Naive thymus-derived CD4-positive, alpha-beta T cell (primary cell): Measurements from ENCODE around the gene HECW1. TPM values are rescaled to one million over a fixed set of nuclear protein-coding genes. Genes with fewer than 3 reads are reported as not detected.

Source experiments
- ATAC-seq: fragments of 150-1000 bp; cut with Tn5 transposase; 2 replicates; pipeline ENCODE4 v1.10.0; 2021; ENCODE audit warnings: mild to moderate bottlenecking, moderate library complexity
- CTCF ChIA-PET: fragments of 350-600 bp; sonication (Branson Sonifier 250); formaldehyde crosslinking; loops from one replicate; lab custom pipeline; 2021; ENCODE audit warnings: antibody characterized with exemption; lab: Charles Lee
- POLR2A ChIA-PET: fragments of 350-600 bp; sonication (Branson Sonifier 250); formaldehyde crosslinking; loops from one replicate; lab custom pipeline; 2021; ENCODE audit warnings: antibody characterized with exemption, inconsistent platforms; lab: Charles Lee
- DNase-seq, 9 donors: peaks; one replicate each; pipeline versions ENCODE4 v3.0.0 to v3.0.0-alpha.2; 2020 to 2022; ENCODE audit warnings: mixed read lengths in 1 of 9
- H3K27ac ChIP-seq: one replicate; pipeline ENCODE4 v1.7.0; 2013; ENCODE audit warnings: mild to moderate bottlenecking, low read depth, low read length, moderate library complexity
- H3K27me3 ChIP-seq, 2 donors: one replicate each; pipeline ENCODE4 v1.7.0; 2013; ENCODE audit warnings: low read length in 2 of 2, mild to moderate bottlenecking in 2 of 2, moderate library complexity in 2 of 2; ENCODE audit not compliant: control insufficient read depth in 2 of 2, insufficient read depth in 2 of 2
- H3K36me3 ChIP-seq, 3 experiments: 1 replicate in 2 of 3; 2 replicates in 1 of 3; pipeline ENCODE4 v1.7.0; 2013; ENCODE audit warnings: low read length in 3 of 3, mild to moderate bottlenecking in 3 of 3, moderate library complexity in 1 of 3; ENCODE audit not compliant: insufficient read depth in 3 of 3, control insufficient read depth in 2 of 3
- H3K4me1 ChIP-seq, 2 donors: one replicate each; pipeline ENCODE4 v1.7.0; 2013; ENCODE audit warnings: low read length in 2 of 2, mild to moderate bottlenecking in 2 of 2, moderate library complexity in 1 of 2; ENCODE audit not compliant: control insufficient read depth in 2 of 2, insufficient read depth in 2 of 2
- H3K4me3 ChIP-seq: 2 replicates; pipeline ENCODE4 v1.7.0; 2013; ENCODE audit warnings: mild to moderate bottlenecking, low read length
- H3K9me3 ChIP-seq, 3 experiments: 1 replicate in 2 of 3; 2 replicates in 1 of 3; pipeline ENCODE4 v1.7.0; 2013; ENCODE audit warnings: low read length in 3 of 3; ENCODE audit not compliant: control insufficient read depth in 2 of 3
- H3K27ac Mint-ChIP-seq, 9 donors: one replicate each; pipeline ENCODE4 v1.8.0; 2020 to 2022; ENCODE audit warnings: mixed read lengths in 9 of 9, mild to moderate bottlenecking in 8 of 9, moderate library complexity in 5 of 9, inconsistent platforms in 2 of 9
- H3K27me3 Mint-ChIP-seq, 5 donors: one replicate each; pipeline ENCODE4 v1.8.0; 2021 to 2022; ENCODE audit warnings: mixed read lengths in 5 of 5, mild to moderate bottlenecking in 1 of 5
- H3K36me3 Mint-ChIP-seq, 5 donors: one replicate each; pipeline ENCODE4 v1.8.0; 2020 to 2022; ENCODE audit warnings: mixed read lengths in 5 of 5, mild to moderate bottlenecking in 3 of 5, inconsistent platforms in 1 of 5
- H3K4me1 Mint-ChIP-seq, 7 donors: one replicate each; pipeline ENCODE4 v1.8.0; 2020 to 2022; ENCODE audit warnings: mixed read lengths in 7 of 7, mild to moderate bottlenecking in 3 of 7, inconsistent platforms in 1 of 7
- H3K4me3 Mint-ChIP-seq, 10 donors: one replicate each; pipeline ENCODE4 v1.8.0; 2020 to 2022; ENCODE audit warnings: mild to moderate bottlenecking in 10 of 10, mixed read lengths in 10 of 10, moderate library complexity in 6 of 10, inconsistent platforms in 2 of 10
- H3K9me3 Mint-ChIP-seq, 11 donors: one replicate each; pipeline ENCODE4 v1.8.0; 2020 to 2022; ENCODE audit warnings: mixed read lengths in 11 of 11, mild to moderate bottlenecking in 4 of 11, inconsistent platforms in 1 of 11, moderate library complexity in 1 of 11
- intact Hi-C, 2 donors: fragments of 100-400 bp; cut with micrococcal nuclease; formaldehyde crosslinking; loops; one replicate each; pipeline ENCODE4 v1.15.1; 2023
- polyA plus RNA-seq, 2 donors: library from polyadenylated mRNA; unstranded; fragments of 300-500 nt; fragmentation: Illumina TruSeq; gene quantifications; one replicate each; pipeline ENCODE4 v1.2.3, GENCODE V29; 2021
- total RNA-seq, 6 experiments: library from RNA in 5 of 6; stranded (reverse) in 5 of 6; gene quantifications; 1 replicate in 5 of 6; 2 replicates in 1 of 6; pipeline ENCODE4 v1.2.3 and lab custom pipeline; 2021 to 2026

HECW1 gene
- total and polyA plus RNA-seq, 7 experiments from 2014 or later = not detected

GRCh38 chr7:43479543-43479942, 367.1 kb downstream of the HECW1 start:
- no peak overlapping the region for H3K4me3 Mint-ChIP-seq

GRCh38 chr7:43480581-43480980, 368.1 kb downstream of the HECW1 start:
- Histone ChIP-seq H3K27me3 (no peaks in the 10 kb centered on the region), H3K36me3 (no peaks in the 10 kb centered on the region), H3K4me3 (no peak overlapping the region), H3K27ac (no peak overlapping the region), H3K4me1 (no peaks in the 10 kb centered on the region), H3K9me3 (no peaks in the 10 kb centered on the region)
- H3K4me3 Mint-ChIP-seq = no peak overlapping the region
- H3K4me1 Mint-ChIP-seq = peaks cover 0 to 3% (median 0%) of the 10 kb centered on the region in 7 donors
- H3K27ac Mint-ChIP-seq = no peak overlapping the region
- ChIA-PET POLR2A (no interaction called here), CTCF (no interaction called here)
- ATAC-seq (no peak), DNase-seq (no peak)
- intact Hi-C loops = no loop called here
- peaks cover 0 to 24% (median 0%) of the 10 kb centered on the region in 5 donors for H3K27me3 Mint-ChIP-seq
- no peaks in the 10 kb centered on the region for H3K36me3 Mint-ChIP-seq
- peaks cover 0 to 2% (median 0%) of the 10 kb centered on the region in 11 donors for H3K9me3 Mint-ChIP-seq

More at GRCh38 chr7:43479543-43479942, 367.1 kb downstream of the HECW1 start:
- Mint-ChIP-seq H3K27me3 (peaks cover 0 to 26% (median 0%) of the 10 kb centered on the region in 5 donors), H3K4me1 (peaks cover 0 to 3% (median 0%) of the 10 kb centered on the region in 7 donors), H3K36me3 (no peaks in the 10 kb centered on the region), H3K9me3 (peaks cover 0 to 2% (median 0%) of the 10 kb centered on the region in 11 donors), H3K27ac (no peak overlapping the region)
- no peaks in the 10 kb centered on the region for H3K36me3 ChIP-seq
- DNase-seq = no peak
- CTCF ChIA-PET = no interaction called here
- no peaks in the 10 kb centered on the region for H3K9me3 ChIP-seq
- H3K27ac ChIP-seq = no peak overlapping the region
- intact Hi-C loops = no loop called here
- POLR2A ChIA-PET = no interaction called here
- no peak overlapping the region for H3K4me3 ChIP-seq
- H3K27me3 ChIP-seq = no peaks in the 10 kb centered on the region
- H3K4me1 ChIP-seq = no peaks in the 10 kb centered on the region
- no peak for ATAC-seq

- Histone ChIP-seq H3K4me1 (no peaks in the 10 kb centered on the region), H3K36me3 (no peaks in the 10 kb centered on the region), H3K27ac (no peak overlapping the region), H3K9me3 (no peaks in the 10 kb centered on the region), H3K4me3 (no peak overlapping the region), H3K27me3 (no peaks in the 10 kb centered on the region)
- ATAC-seq = no peak
- intact Hi-C loops = no loop called here
- H3K4me1 Mint-ChIP-seq = peaks cover 0 to 3% (median 0%) of the 10 kb centered on the region in 7 donors
- peaks cover 0 to 2% (median 0%) of the 10 kb centered on the region in 11 donors for H3K9me3 Mint-ChIP-seq
- peaks cover 0 to 20% (median 0%) of the 10 kb centered on the region in 5 donors for H3K27me3 Mint-ChIP-seq
- CTCF ChIA-PET = no interaction called here
- no peak overlapping the region for H3K4me3 Mint-ChIP-seq
- no peaks in the 10 kb centered on the region for H3K36me3 Mint-ChIP-seq
- no peak for DNase-seq
- POLR2A ChIA-PET = no interaction called here
- H3K27ac Mint-ChIP-seq = no peak overlapping the region
Observed at GRCh38 chr7:43481902-43482678, 369.6 kb downstream of the HECW1 start.

GRCh38 chr7:43482679-43483252, 370.3 kb downstream of the HECW1 start:
- CTCF ChIA-PET = no interaction called here
- no peaks in the 10 kb centered on the region for H3K36me3 Mint-ChIP-seq

GRCh38 chr7:43484678-43485395, 372.4 kb downstream of the HECW1 start:
- Histone ChIP-seq H3K4me3 (no peak overlapping the region), H3K9me3 (no peaks in the 10 kb centered on the region), H3K36me3 (no peaks in the 10 kb centered on the region), H3K4me1 (no peaks in the 10 kb centered on the region), H3K27ac (no peak overlapping the region), H3K27me3 (no peaks in the 10 kb centered on the region)
- Mint-ChIP-seq H3K9me3 (peaks cover 0 to 4% (median 0%) of the 10 kb centered on the region in 11 donors), H3K4me1 (peaks cover 0 to 7% (median 0%) of the 10 kb centered on the region in 7 donors), H3K36me3 (no peaks in the 10 kb centered on the region), H3K27me3 (peaks cover 0 to 15% (median 0%) of the 10 kb centered on the region in 5 donors), H3K27ac (no peak overlapping the region), H3K4me3 (no peak overlapping the region)
- ChIA-PET POLR2A (no interaction called here), CTCF (no interaction called here)
- ATAC-seq = no peak
- DNase-seq = no peak
- intact Hi-C loops = no loop called here

More at GRCh38 chr7:43482679-43483252, 370.3 kb downstream of the HECW1 start:
- Mint-ChIP-seq H3K4me1 (peaks cover 0 to 3% (median 0%) of the 10 kb centered on the region in 7 donors), H3K9me3 (peaks cover 0 to 2% (median 0%) of the 10 kb centered on the region in 11 donors), H3K27ac (no peak overlapping the region), H3K4me3 (no peak overlapping the region), H3K27me3 (peaks cover 0 to 17% (median 0%) of the 10 kb centered on the region in 5 donors)
- Histone ChIP-seq H3K27ac (no peak overlapping the region), H3K9me3 (no peaks in the 10 kb centered on the region), H3K4me3 (no peak overlapping the region), H3K36me3 (no peaks in the 10 kb centered on the region), H3K27me3 (no peaks in the 10 kb centered on the region), H3K4me1 (no peaks in the 10 kb centered on the region)
- ATAC-seq = no peak
- POLR2A ChIA-PET = no interaction called here
- intact Hi-C loops = no loop called here
- no peak for DNase-seq

- POLR2A ChIA-PET = no interaction called here
- peaks cover 0 to 7% (median 0%) of the 10 kb centered on the region in 7 donors for H3K4me1 Mint-ChIP-seq
- H3K9me3 Mint-ChIP-seq = peaks cover 0 to 4% (median 0%) of the 10 kb centered on the region in 11 donors
- H3K27ac Mint-ChIP-seq = no peak overlapping the region
- DNase-seq (no peak), ATAC-seq (no peak)
- Histone ChIP-seq H3K4me3 (no peak overlapping the region), H3K27me3 (no peaks in the 10 kb centered on the region), H3K4me1 (no peaks in the 10 kb centered on the region), H3K9me3 (no peaks in the 10 kb centered on the region), H3K36me3 (no peaks in the 10 kb centered on the region), H3K27ac (no peak overlapping the region)
- H3K27me3 Mint-ChIP-seq = peaks cover 0 to 19% (median 0%) of the 10 kb centered on the region in 5 donors
- no peak overlapping the region for H3K4me3 Mint-ChIP-seq
- intact Hi-C loops = no loop called here
- CTCF ChIA-PET = no interaction called here
- no peaks in the 10 kb centered on the region for H3K36me3 Mint-ChIP-seq
Observed at GRCh38 chr7:43485580-43485979, 373.1 kb downstream of the HECW1 start.
